KG1 (cell line): ENCODE data around the gene TRAF1.

Experiments used
- DNase-seq: peaks from one replicate; lab custom pipeline; 2025; lab: John Stamatoyannopoulos, UW

Gene TRAF1

GRCh38 chr9:120870206-120870605 is 56.4 kb downstream of the TRAF1 start:
- DNase-seq, result no peak

- no peak for DNase-seq
Measured at GRCh38 chr9:120869726-120870125, 56.9 kb downstream of the TRAF1 start.

DNA sequence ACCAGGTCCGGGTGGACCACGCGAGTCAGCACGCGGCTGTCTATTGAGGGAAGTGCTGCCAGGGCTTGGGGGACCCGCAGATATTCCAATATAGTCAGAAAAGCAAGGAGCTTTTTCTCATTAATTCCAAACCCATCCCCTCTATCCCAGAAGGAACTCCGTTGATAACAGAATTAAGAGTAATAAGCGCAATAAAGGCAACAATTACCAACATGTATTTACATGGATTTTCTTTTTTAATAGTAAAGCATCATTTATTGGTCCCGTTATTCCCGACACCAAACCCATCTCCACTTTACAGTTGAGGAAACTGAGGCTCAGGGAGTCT is 57.3 kb downstream of the TRAF1 start:
- no peak for DNase-seq

GRCh38 chr9:120868676-120869359 is 57.8 kb downstream of the TRAF1 start:
- DNase-seq, result no peak

DNA sequence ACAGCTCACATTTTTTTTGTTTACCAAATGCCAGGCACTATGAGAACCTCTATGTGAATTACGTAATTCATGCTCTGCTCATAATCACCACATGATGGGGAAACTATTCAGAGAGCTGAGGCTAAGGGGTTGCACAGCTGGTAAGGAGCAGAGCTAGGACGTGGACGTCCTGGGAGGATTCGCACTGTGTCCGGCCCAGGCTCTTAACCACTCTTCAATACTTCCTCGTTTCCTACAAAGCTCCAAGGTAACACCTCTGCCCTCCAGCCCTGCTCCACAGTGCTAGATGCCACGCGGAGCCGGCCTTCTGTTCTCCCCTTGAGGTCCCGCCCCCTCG is 58.3 kb downstream of the TRAF1 start:
- no peak for DNase-seq

DNA sequence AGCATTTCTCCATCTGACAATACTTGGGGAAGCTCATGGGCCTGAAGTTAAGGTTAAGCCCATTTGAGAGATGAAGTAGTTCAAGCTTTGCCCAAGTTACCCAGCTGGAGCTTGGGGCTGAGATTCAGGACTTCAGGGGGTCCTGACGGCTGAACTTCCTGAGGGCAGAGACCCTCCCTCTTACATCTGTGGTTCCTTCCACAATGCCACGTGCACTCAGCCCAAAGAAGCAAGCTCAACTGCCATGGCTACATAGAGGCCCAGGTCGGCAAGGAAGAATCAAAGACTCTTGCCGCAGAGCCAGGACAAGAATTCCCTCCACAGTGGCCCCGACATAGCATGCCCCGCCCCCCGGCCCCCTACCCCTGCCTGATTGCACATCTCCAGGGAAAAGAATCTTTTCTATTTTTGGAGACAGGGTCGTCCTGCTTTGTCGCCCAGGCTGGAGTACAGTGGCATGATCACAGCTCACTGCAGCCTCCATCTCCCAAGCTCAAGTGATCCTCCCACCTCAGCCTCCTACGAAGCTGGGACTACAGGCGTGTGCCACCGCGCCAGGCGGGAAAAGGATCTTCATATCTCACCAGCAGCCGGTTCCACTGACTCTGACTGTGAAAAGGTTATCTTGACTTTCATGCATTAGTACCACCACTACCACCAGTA is 58.8 kb downstream of the TRAF1 start:
- no peak for DNase-seq

DNA sequence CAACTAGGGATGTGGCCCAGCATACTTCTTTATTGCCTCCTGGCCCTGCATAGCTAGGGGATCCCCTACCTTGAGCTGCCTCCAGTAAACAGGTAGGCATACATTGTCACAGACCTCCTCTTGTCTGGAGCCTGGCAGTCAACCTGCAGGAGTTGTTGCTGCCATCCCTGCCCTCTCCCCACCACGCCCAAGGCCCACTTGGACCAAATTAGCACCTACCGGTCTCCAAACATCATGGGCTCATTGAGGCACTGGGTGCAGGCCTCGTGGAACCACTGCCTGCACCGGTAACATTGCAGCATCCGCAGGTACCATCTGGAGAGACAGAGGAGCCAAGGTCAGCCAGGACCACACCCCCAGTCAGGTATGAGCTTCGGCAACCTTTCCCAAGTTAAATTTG is 59.9 kb downstream of the TRAF1 start:
- DNase-seq, result no peak

DNA sequence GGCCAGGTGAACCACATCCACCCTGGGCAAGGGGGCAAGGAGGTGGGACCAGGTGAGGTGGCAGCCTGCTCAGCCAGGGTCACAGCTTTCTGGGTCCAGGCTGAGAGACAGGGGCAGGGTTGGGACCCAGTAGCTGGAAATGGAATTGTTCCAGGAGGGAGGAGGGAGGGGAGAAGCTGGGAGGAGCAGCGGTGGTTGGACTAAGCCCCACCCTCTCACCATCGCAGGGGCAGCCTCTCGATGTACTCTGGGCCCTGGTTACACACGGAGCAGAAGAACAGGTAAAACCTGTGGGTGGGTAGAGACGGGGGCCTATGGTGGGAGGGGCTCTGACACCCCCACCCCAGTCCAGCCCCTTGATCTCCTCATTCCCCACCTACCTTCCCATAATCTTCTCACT is 60.8 kb downstream of the TRAF1 start:
- no peak for DNase-seq

DNA sequence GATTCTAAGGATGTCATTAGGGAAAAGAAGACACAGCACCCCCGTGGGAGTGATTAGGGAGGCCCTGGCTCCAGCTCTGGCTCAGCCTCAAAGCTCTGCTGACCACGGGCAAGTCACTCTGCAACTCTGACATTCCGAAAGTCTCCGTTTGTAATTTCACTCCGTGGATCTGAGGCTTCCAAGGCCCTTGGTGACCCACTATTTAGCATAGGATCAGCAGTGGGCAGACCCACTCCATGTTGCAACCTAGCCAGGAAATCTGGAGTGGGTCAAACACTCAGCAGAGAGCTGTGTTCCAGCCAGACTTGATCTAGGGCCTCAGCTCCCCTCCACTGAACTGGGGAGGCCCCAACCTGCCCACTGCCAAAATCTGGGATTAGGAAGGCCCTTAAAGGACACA is 61.4 kb downstream of the TRAF1 start:
- no peak for DNase-seq

DNA sequence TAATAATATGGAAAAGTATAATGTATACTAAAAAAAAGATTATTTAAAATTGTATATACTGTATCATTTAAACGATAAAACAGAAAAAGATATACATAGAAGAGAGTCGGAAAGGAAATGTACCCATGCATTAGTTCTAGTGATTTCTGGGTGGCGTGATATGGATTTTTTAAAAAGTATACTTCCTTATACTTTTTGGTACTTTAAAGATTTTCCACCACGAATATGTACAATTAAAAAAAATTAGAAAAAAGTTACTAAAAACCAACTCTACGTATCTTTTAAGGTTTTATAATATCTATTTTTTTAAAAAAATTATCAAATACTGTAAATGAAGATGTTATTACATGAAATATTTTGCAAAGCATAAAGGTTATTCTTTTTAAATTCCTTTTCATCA is 61.9 kb downstream of the TRAF1 start:
- no peak for DNase-seq

- no peak for DNase-seq
Measured at GRCh38 chr9:120863833-120864232, 62.8 kb downstream of the TRAF1 start.

GRCh38 chr9:120862452-120862851 is 64.1 kb downstream of the TRAF1 start:
- no peak for DNase-seq

DNA sequence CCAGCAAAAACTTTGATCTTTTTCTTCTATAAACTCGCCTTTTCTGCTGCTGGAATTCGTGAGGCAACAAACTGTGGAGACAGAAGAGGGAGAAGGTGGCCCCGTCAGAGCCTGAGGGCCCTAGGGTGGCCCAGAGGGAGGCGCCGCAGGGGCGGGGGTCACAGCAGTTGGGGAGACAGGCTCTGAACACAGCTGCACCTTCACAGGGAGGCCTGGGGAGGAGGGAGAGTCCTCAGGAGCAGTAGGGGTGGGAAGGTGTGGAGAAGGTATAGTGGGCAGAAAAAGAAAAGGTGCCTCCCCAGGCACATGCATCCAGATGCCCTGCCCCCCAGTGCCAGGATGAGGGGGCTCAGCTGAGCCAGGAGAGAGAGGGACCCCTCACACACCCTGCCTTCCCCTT is 64.7 kb downstream of the TRAF1 start:
- no peak for DNase-seq

DNA sequence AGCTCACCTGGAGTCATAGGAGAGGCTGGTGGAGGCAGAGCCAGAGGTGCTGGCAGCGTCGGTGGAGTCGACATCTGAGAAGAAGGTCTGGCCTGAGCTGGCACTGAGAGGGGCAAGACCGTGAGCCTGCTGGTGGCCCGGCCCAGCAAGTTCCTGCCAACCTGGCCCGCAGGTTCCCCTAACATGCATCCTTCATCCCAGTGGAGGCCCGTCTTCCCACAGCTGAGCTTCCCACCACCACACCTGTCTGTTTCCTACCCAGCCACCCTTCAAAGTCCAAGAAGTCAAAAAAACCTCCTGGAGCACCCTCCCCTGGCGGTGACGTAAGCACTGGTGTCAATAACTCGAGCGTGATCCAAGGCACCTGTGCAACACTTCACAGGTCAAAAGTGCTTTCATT is 66.5 kb downstream of the TRAF1 start:
- DNase-seq, result no peak

DNA sequence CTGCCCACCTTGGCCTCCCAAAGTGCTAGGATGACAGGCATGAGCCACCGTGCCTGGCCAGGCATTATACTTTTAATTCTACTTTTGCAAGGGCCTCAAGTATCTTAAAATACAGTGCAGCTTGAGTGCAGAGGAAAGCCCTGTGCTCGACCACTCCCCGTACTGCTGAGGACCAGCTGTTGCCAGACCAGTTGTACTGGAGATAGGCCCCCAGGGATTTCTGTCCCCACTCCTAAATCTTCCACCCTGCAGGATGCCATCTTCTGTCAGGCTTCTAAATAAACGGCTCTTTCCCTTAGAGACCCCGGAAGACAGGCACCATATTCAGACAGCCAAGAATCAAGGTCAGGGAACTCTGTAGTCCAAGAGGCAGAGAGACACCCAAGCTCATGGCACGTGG is 67.2 kb downstream of the TRAF1 start:
- DNase-seq, result no peak

DNA sequence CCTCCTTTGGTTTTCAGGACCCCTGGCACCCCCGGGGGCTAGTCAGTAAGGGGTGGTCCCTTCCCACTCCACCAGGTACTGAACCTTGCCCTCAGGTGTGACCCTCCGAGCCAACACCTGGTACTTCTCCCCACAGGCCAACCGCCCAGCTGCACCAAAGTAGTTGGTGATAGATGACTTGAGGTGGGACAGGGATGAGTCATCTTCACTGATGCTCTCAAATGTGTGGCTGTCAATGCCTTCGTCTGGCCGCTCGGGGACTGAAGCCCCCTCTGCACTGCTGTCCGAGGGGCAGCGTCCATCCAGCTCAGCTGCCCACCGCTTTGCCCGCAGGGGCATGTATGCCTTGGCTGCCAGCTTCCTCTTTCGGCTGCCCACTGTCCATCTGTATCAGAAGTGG is 68.7 kb downstream of the TRAF1 start:
- DNase-seq, result no peak

DNA sequence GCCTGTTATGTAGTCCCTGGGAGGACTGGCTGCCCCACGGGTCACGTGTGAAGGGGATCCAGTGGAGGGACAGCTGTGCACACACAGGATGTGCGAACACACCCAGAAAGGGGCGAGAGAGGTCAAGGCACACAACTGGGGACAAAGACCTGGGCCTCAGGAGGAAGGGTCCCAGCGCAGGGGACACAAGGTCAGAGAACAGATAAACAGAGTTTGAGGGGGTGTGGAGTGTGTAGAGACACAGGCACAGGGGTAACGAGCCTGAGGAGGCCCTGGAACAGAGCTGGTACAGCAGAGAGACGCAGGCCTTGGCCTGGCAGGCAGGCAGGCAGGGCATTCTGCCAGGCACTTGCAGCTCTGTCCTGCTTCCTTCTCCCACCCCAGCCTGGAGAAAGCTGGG is 69.1 kb downstream of the TRAF1 start:
- no peak for DNase-seq

DNA sequence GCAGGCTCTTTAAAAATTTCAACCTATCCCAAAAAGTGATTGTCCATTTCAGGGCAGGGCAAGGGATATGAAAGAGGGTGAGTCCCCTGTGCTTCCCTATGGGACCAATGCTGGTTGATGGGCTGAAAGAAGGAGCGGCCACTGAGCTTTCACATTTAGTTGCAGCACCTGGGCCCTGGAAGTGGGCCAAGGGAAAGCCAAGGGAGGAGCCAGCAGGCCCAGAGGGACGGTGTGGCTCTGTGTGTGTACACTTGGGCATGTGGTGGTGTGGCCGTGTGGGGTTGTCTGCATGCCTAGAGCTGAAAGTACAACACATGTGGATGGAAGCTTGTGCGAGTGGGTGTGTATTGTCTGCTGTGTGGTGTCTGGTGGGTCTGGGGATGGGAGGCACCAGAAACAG is 69.9 kb downstream of the TRAF1 start:
- DNase-seq, result no peak

GRCh38 chr9:120855827-120856670 is 70.5 kb downstream of the TRAF1 start:
- no peak for DNase-seq

GRCh38 chr9:120854596-120855327 is 71.8 kb downstream of the TRAF1 start:
- DNase-seq, result no peak

DNA sequence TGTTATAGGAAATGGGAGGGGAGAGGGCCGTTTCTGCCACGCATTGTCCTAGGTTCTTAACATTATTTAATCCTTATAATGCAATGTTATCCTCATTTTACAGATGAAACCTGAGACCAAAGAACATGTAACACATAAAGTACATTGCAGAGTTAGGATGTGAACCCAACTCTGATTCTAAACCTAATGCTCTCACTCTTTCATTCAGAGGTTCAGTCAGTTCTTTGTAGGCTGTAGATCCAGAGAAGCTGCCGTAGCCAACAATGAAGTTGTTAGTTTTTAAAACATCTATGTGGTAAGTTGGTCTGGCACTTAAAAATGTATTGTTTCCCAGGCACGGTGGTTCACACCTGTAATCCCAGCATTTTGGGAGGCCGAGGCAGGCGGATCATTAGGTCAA is 73.4 kb downstream of the TRAF1 start:
- DNase-seq, result no peak
